K562 (cell line): ENCODE results near the gene HMBS.

Source experiments
- NR1H2 ChIP-seq: sonication (generic); formaldehyde crosslinking; IDR thresholded peaks from 2 replicates; pipeline ENCODE4 v1.4.0; 2020; ENCODE audit warnings: mild to moderate bottlenecking, missing genetic modification reagents
- ZZZ3 ChIP-seq: fragments of 450-650 bp; IDR thresholded peaks from 2 replicates; pipeline ENCODE4 v1.6.1; 2016; ENCODE audit warnings: antibody characterized with exemption, mild to moderate bottlenecking, moderate library complexity

DNA sequence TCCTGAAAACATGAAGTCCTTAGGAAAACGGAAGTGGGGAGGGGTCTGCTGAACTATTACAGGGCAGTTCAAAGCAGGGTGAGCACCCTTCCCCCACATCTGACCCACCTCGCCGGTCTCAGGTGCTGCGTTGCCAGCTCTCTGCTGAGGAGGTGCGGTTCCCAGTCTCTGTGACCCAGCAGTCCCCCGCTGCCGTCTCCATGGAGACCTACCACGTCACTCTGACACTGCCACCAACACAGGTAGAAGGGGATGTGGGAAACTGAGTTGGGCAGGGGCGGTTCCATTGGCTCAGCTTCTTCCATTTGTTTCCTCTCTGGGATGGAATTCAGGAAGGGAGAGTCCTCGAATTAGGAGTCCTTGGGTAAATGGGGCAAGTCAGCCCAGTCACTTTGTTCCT, 25.8 kb downstream of the HMBS start:
- TF ChIP-seq ZZZ3 = no peak
- TF ChIP-seq NR1H2 (CRISPR knock-in tag) = no peak
